IMR-90 (cell line): ENCODE data around the gene ADARB2. TPM values are rescaled to one million over a fixed set of nuclear protein-coding genes. Genes with fewer than 3 reads are reported as not detected.
A peak's percentile ranks its signal among the peaks of the same experiment; 100 is the strongest.
"Not testable (repeated sequence)": the region's sequence is repeated elsewhere in the genome, so short reads cannot be mapped to it uniquely, and the experiment has no call there.

Experiments used
- ATAC-seq: fragments of 200-7000 bp; cut with Tn5 transposase; 2 replicates; pipeline ENCODE4 v1.9.1; 2020; ENCODE audit warnings: low read depth, mild to moderate bottlenecking, moderate library complexity
- BruUV-seq: library from RNA; stranded (reverse); fragments of 400-500 nt; replicated peaks from 2 replicates; lab custom pipeline; 2021; lab: Mats Ljungman, UMichigan
- CTCF ChIA-PET: fragments of 300-600 bp; formaldehyde crosslinking; extraction: SDS; loops from one replicate; lab custom pipeline; 2021; ENCODE audit warnings: antibody characterized with exemption; lab: Yijun Ruan, JAX
- POLR2A ChIA-PET: fragments of 300-600 bp; sonication (Branson Sonifier 250); formaldehyde crosslinking; loops from one replicate; lab custom pipeline; 2022; ENCODE audit warnings: antibody characterized with exemption; ENCODE audit not compliant: unreplicated experiment; lab: Charles Lee
- DNase-seq: peaks from one replicate; pipeline ENCODE4 v3.0.0; 2013
- H2AFZ ChIP-seq: replicated peaks from 2 replicates; pipeline ENCODE3; 2013; ENCODE audit warnings: low read length, mild to moderate bottlenecking; ENCODE audit not compliant: poor library complexity
- H2AK5ac ChIP-seq: 2 replicates; pipeline ENCODE4 v1.6.1; 2013; ENCODE audit warnings: low read depth, low read length, inconsistent platforms
- H2AK9ac ChIP-seq: replicated peaks from 2 replicates; pipeline ENCODE3; 2013; ENCODE audit warnings: mild to moderate bottlenecking, low read depth, low read length, moderate library complexity; ENCODE audit not compliant: poor library complexity
- H2BK120ac ChIP-seq: 2 replicates; pipeline ENCODE4 v1.6.1; 2013; ENCODE audit warnings: low read depth, low read length, inconsistent platforms
- H2BK15ac ChIP-seq: 3 replicates; pipeline ENCODE4 v1.6.1; 2013; ENCODE audit warnings: low read depth, low read length, inconsistent platforms
- H2BK20ac ChIP-seq: 2 replicates; pipeline ENCODE4 v1.6.1; 2013; ENCODE audit warnings: low read depth, mild to moderate bottlenecking, inconsistent platforms, low read length, moderate library complexity
- H2BK5ac ChIP-seq: 2 replicates; pipeline ENCODE4 v1.6.1; 2013; ENCODE audit warnings: mild to moderate bottlenecking, low read depth, low read length, inconsistent platforms; ENCODE audit not compliant: poor library complexity, severe bottlenecking
- H3K14ac ChIP-seq: replicated peaks from 2 replicates; pipeline ENCODE4 v1.6.1; 2013; ENCODE audit warnings: low read depth, low read length, inconsistent platforms
- H3K18ac ChIP-seq: 2 replicates; pipeline ENCODE4 v1.6.1; 2013; ENCODE audit warnings: low read depth, low read length, control low read depth
- H3K23ac ChIP-seq: 2 replicates; pipeline ENCODE4 v1.6.1; 2013; ENCODE audit warnings: low read depth, low read length, inconsistent platforms
- H3K27ac ChIP-seq: 2 replicates; pipeline ENCODE4 v1.5.1; 2013; ENCODE audit warnings: mild to moderate bottlenecking, control low read depth, low read length; ENCODE audit not compliant: insufficient read depth
- H3K27me3 ChIP-seq: 2 replicates; pipeline ENCODE4 v1.6.1; 2013; ENCODE audit warnings: low read length; ENCODE audit not compliant: control insufficient read depth, insufficient read depth
- H3K36me3 ChIP-seq: 2 replicates; pipeline ENCODE4 v1.6.1; 2013; ENCODE audit warnings: low read length, mixed read lengths; ENCODE audit not compliant: control insufficient read depth, insufficient read depth
- H3K4ac ChIP-seq: 2 replicates; pipeline ENCODE4 v1.6.1; 2013; ENCODE audit warnings: low read depth, low read length, inconsistent platforms
- H3K4me1 ChIP-seq: 2 replicates; pipeline ENCODE4 v1.6.1; 2013; ENCODE audit warnings: low read length, mixed read lengths; ENCODE audit not compliant: control insufficient read depth, insufficient read depth
- H3K4me2 ChIP-seq: 2 replicates; pipeline ENCODE4 v1.6.1; 2013; ENCODE audit warnings: low read depth, mild to moderate bottlenecking, control low read depth, low read length, moderate library complexity
- H3K4me3 ChIP-seq: 2 replicates; pipeline ENCODE4 v1.5.1; 2013; ENCODE audit warnings: low read depth, mild to moderate bottlenecking, control low read depth, low read length, moderate library complexity; ENCODE audit not compliant: insufficient read depth
- H3K56ac ChIP-seq: 2 replicates; pipeline ENCODE4 v1.6.1; 2013; ENCODE audit warnings: low read length, inconsistent platforms; ENCODE audit not compliant: insufficient read depth; ENCODE audit errors: extremely low read depth
- H3K79me1 ChIP-seq, 2 experiments: 2 replicates each; pipeline ENCODE4 v1.6.1; 2013; ENCODE audit warnings: low read length in 2 of 2, inconsistent platforms in 1 of 2, low read depth in 1 of 2
- H3K9ac ChIP-seq: 2 replicates; pipeline ENCODE4 v1.6.1; 2013; ENCODE audit warnings: low read depth, low read length, control low read depth
- H3K9me1 ChIP-seq: 2 replicates; pipeline ENCODE4 v1.6.1; 2013; ENCODE audit warnings: low read length, inconsistent platforms; ENCODE audit not compliant: insufficient read depth
- H3K9me3 ChIP-seq: 2 replicates; pipeline ENCODE4 v1.6.1; 2013; ENCODE audit warnings: low read length; ENCODE audit not compliant: control insufficient read depth, insufficient read depth
- H4K20me1 ChIP-seq: 2 replicates; pipeline ENCODE4 v1.6.1; 2013; ENCODE audit warnings: low read length, inconsistent platforms; ENCODE audit not compliant: insufficient read depth
- H4K5ac ChIP-seq: 2 replicates; pipeline ENCODE4 v1.6.1; 2013; ENCODE audit warnings: mild to moderate bottlenecking, low read depth, low read length, control low read depth
- H4K8ac ChIP-seq, 2 experiments: 2 replicates each; pipeline ENCODE4 v1.6.1; 2013; ENCODE audit warnings: low read depth in 2 of 2, low read length in 2 of 2, control low read depth in 1 of 2, inconsistent platforms in 1 of 2
- H4K91ac ChIP-seq: 2 replicates; pipeline ENCODE4 v1.6.1; 2013; ENCODE audit warnings: low read depth, low read length, inconsistent platforms; ENCODE audit not compliant: insufficient read depth
- BHLHE40 ChIP-seq: fragments of 150-350 bp; IDR thresholded peaks from 2 replicates; pipeline ENCODE4 v1.6.1; 2016; ENCODE audit warnings: mild to moderate bottlenecking, low read depth, low read length
- CEBPB ChIP-seq: IDR thresholded peaks from 2 replicates; pipeline ENCODE4 v1.6.1; 2012; ENCODE audit warnings: low read depth, low read length, improper control_type of control experiment
- CHD1 ChIP-seq: IDR thresholded peaks from 2 replicates; pipeline ENCODE4 v1.6.1; 2012; ENCODE audit warnings: low read depth, low read length, improper control_type of control experiment
- POLR2A ChIP-seq: IDR thresholded peaks from 2 replicates; pipeline ENCODE4 v1.6.1; 2012; ENCODE audit warnings: mild to moderate bottlenecking, low read depth, low read length
- whole genome bisulfite sequencing, 2 experiments: methylation state at CpG; one replicate each; pipeline versions ENCODE4 v1.1.5 to v1.1.7; 2013; ENCODE audit warnings: missing lambda C conversion rate in 2 of 2; ENCODE audit not compliant: insufficient read length in 1 of 2; ENCODE audit errors: extremely low coverage in 2 of 2; 5-methylcytosine and 5-hydroxymethylcytosine counted together
- dilution Hi-C: fragments of 300-500 bp; cut with HindIII; formaldehyde crosslinking; loops from one replicate; pipeline ENCODE4 v1.14.3; 2018; ENCODE audit warnings: low sequenced_read_pairs; ENCODE audit not compliant: unreplicated experiment
- in situ Hi-C: fragments of 300-500 bp; cut with MboI; formaldehyde crosslinking; loops from 3 replicates; pipeline ENCODE4 v1.14.3; 2019; ENCODE audit warnings: low sequenced_read_pairs, inconsistent platforms, mixed read lengths
- intact Hi-C: fragments of 100-400 bp; cut with micrococcal nuclease; formaldehyde crosslinking; loops from 2 replicates; pipeline ENCODE4 v1.10.0; 2022
- polyA plus RNA-seq, 3 experiments: library from polyadenylated mRNA; depleted of rRNA; stranded (reverse); fragments of >200 nt; gene quantifications; 2 replicates each; pipeline ENCODE4 v1.2.3, GENCODE V29; 2012; ENCODE audit warnings: low replicate concordance in 1 of 3
- total RNA-seq: library from RNA; depleted of rRNA; stranded (reverse); fragments of >200 nt; gene quantifications from 2 replicates; pipeline ENCODE4 v1.2.3, GENCODE V29; 2012

The ADARB2 gene
- total and polyA plus RNA-seq, 2 of the 4 experiments (the other 2 are of a cell fraction): not detected

GRCh38 chr10:1159131-1160061 lies 577.9 kb downstream of the ADARB2 start:
- peak overlapping the region; percentile 67 for H2AFZ ChIP-seq
- no TSS peak for BruUV-seq
- no peak overlapping the region for H3K4me3 ChIP-seq
- no peak overlapping the region for H4K91ac ChIP-seq
- H3K4me1 ChIP-seq: no peaks in the 10 kb centered on the region
- H3K14ac ChIP-seq: no peak overlapping the region
- no peak overlapping the region for H2AK9ac ChIP-seq
- no peak overlapping the region for H4K5ac ChIP-seq
- WGBS, 2 experiments: 84% methylated on average over 25 of the region's 59 CpGs; no CpG with 5 or more reads in 1 of the 2 experiments
- peaks cover 2% of the 10 kb centered on the region; the same call in 1 of the 2 replicates for H3K27me3 ChIP-seq
- H2BK15ac ChIP-seq: no peak overlapping the region
- no peak overlapping the region for H3K23ac ChIP-seq
- dilution Hi-C loops: no loop called here
- H2BK120ac ChIP-seq: no peak overlapping the region
- no peak for ATAC-seq
- TF ChIP-seq CEBPB (0 out of 2 replicates have a peak, but pooled peaks have one; percentile 14), BHLHE40 (no peak), POLR2A (no peak), CHD1 (no peak)
- no peak overlapping the region for H3K4ac ChIP-seq
- in situ Hi-C loops: no loop called here
- no peak overlapping the region for H3K27ac ChIP-seq
- intact Hi-C loops: no loop called here
- POLR2A ChIA-PET: no interaction called here
- no peaks in the 10 kb centered on the region for H3K36me3 ChIP-seq
- no peaks in the 10 kb centered on the region for H3K9me1 ChIP-seq
- H3K56ac ChIP-seq: no peak overlapping the region
- H3K4me2 ChIP-seq: no peak overlapping the region
- H2BK20ac ChIP-seq: no peak overlapping the region
- no peaks in the 10 kb centered on the region for H3K79me1 ChIP-seq
- H4K20me1 ChIP-seq: no peaks in the 10 kb centered on the region
- DNase-seq: peak; percentile 58
- H2BK5ac ChIP-seq: no peak overlapping the region
- H3K9ac ChIP-seq: no peak overlapping the region
- no peaks in the 10 kb centered on the region for H3K9me3 ChIP-seq
- H3K18ac ChIP-seq: no peak overlapping the region
- H2AK5ac ChIP-seq: no peak overlapping the region
- CTCF ChIA-PET: no interaction called here
- no peak overlapping the region for H4K8ac ChIP-seq

DNA sequence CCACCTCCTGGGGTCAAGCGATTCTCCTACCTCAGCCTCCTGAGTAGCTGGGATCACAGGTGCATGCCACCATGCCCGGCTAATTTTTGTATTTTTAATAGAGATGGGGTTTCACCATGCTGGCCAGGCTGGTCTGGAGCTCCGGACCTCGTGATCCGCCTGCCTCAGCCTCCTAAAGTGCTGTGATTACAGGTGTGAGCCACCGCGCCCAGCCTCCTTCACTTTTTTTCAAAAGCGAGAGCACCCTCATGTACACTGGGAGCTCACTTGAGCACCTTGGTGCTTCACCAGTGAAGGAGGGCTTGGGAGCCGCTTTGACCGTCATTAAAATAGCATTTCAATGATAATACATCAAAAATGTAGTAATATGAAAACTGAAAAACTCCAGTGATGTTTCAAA lies 578.8 kb downstream of the ADARB2 start:
- H2BK5ac ChIP-seq, H4K5ac ChIP-seq, BruUV-seq, H4K20me1 ChIP-seq, H2BK15ac ChIP-seq, H3K4me2 ChIP-seq, H3K18ac ChIP-seq, H3K9me1 ChIP-seq, H4K8ac ChIP-seq, POLR2A ChIA-PET, ATAC-seq, H2BK20ac ChIP-seq, H3K14ac ChIP-seq, H3K56ac ChIP-seq, H3K9ac ChIP-seq, intact Hi-C loops, H3K23ac ChIP-seq, H4K91ac ChIP-seq, DNase-seq, H3K4me3 ChIP-seq, dilution Hi-C loops, H3K36me3 ChIP-seq, H3K9me3 ChIP-seq, H3K4me1 ChIP-seq, H3K27ac ChIP-seq, H3K27me3 ChIP-seq, H2AK5ac ChIP-seq, H3K79me1 ChIP-seq, H2AK9ac ChIP-seq, H3K4ac ChIP-seq, in situ Hi-C loops, H2AFZ ChIP-seq, H2BK120ac ChIP-seq, CTCF ChIA-PET: not testable (repeated sequence)
- no CpG with 5 or more reads among the region's 10 CpGs for WGBS, 2 experiments
